A204.1 (cell line): ENCODE measurements around the gene ONECUT3.
"Not testable (repeated sequence)": the region's sequence is repeated elsewhere in the genome, so short reads cannot be mapped to it uniquely, and the experiment has no call there.

Experiments
- FAIRE-seq: peaks from 2 replicates; lab custom pipeline; 2012; peaks lifted over from hg19 to GRCh38; lab: Jason Lieb, UNC

The ONECUT3 gene

DNA sequence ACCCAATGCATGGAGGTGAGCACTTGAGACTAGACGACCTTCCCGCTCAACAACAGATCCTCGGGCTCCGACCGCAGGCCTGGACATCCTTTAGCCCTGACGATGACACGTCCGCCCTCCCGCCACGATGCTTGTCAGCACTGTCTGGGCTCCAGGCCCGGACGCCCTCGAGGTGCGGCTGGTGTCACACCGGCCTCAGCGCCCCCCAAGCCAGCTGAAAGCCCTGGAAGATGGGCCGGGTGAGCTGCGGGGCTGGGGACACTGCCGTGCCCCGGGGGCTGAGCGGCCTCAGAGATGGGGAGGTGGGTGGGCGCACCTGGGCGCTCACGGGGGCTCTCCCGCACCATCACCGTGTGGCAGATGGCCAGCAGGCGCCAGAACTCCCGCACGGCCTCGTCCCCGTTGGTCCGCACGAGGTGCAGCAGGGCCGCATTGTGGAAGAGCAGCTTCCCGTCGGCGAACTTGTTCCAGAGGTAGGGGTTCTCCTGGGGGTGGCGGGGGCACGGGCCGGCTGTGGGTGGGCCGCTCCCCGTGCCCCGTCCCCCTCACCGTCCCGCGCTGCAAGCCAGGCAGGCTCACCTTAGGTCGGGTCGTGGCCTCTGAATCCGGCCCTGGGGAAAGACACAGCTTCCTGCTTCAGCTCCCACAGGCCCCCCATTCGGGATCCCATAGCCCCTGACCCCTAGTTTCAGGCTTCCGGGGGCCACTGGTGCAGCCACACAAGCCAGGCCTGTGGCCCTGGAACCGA lies 43.3 kb downstream of the ONECUT3 start:
- FAIRE-seq, result no peak

DNA sequence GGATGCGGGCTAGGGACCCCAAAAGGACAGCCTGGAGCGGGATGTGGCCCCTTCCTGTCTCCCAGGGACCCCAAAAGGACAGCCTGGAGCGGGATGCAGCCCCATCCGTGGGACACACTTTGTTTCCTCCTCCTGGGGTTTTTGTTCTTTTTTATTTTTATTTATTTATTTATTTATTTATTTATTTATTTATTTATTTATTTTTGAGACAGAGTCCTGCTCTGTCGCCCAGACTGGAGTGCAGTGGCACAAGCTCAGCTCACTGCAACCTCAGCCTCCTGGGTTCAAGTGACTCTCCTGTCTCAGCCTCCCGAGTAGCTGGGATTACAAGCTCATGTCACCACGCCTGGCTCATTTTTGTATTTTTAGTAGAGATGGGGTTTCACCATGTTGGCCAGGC lies 44.0 kb downstream of the ONECUT3 start:
- not testable (repeated sequence) for FAIRE-seq

DNA sequence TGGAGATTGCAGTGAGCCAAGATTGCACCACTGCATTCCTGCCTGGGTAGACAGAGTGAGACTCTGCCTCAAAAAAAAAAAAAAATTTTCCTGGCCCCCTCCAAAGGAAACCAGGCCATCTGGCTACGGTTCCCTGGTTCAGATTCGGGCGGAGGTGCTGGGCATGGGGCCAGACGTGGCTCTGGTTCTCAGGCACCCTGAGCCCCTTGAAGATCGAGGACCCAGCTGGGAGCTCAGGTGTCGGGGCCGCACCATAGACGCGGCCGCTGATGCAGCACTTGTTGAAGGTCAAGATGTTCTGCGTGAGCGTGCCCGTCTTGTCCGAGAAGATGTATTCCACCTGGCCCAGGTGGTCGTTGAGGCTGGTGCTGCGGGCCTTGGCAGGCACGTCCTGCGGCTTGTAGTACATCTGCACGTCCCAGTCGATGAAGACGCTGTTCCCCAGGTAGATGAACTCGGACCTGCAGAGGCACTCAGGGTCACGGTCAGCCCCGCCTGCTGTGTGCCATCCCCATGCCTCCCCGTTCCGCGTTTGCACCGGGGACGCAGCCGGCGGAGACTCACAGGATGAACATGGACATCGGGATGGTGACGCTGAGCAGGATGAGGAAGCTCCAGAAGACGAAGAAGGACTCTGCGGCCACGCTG lies 46.5 kb downstream of the ONECUT3 start:
- no peak for FAIRE-seq

DNA sequence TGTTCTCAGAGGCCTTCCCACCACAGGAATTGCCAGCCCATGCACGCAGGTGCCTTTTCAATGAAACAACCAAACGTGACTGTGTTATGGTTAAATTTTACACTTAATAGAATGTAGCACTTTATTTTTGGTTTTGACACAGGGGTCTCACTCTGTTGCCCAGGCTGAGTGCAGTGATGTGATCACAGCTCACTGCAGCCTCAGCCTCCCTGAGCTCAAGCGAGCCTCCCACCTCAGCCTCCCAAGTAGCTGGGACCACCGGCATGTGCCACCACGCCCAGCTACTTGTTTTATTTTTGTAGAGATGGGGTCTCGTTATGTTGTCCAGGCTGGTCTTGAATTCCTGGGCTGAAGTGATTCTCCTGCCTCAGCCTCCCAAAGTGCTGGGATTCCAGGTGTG lies 51.6 kb downstream of the ONECUT3 start:
- FAIRE-seq, result no peak

DNA sequence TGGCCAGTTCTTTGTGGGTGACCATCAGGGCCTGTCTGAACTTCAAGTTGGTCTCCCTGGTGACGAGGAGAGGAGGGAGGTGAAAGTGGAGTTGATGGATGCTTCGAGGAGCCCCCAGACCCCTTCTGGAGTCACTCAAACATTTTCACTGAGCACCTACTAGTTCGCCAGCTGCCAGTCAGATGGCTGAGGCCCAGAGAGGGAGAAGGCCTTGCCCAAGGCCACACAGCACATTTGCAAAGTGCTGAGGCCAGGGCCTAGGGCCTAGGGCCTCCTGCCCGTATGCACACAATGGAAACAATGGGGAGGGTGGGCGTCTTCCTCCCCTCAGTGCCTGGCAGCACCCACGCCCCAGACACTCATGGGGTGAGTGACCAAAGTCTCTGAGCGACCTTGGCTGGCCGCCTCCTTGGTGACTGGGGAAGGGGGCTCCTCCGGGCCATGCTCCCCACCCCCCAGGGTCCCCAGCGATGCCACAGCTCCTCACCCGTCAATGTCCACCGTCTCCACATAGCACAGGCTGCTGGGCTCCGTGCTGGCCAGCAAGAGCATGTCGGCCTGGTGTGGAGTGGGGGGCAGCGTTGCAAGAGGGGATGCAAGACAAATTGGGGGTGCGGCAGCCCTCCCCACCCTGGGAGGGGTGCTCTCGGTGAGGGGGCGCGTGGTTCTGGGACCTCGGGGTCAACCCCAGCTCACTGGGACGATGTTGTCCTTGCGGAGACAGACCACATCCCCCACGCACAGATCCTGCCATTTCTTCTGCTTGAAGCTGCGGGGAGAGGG lies 52.3 kb downstream of the ONECUT3 start:
- no peak for FAIRE-seq

DNA sequence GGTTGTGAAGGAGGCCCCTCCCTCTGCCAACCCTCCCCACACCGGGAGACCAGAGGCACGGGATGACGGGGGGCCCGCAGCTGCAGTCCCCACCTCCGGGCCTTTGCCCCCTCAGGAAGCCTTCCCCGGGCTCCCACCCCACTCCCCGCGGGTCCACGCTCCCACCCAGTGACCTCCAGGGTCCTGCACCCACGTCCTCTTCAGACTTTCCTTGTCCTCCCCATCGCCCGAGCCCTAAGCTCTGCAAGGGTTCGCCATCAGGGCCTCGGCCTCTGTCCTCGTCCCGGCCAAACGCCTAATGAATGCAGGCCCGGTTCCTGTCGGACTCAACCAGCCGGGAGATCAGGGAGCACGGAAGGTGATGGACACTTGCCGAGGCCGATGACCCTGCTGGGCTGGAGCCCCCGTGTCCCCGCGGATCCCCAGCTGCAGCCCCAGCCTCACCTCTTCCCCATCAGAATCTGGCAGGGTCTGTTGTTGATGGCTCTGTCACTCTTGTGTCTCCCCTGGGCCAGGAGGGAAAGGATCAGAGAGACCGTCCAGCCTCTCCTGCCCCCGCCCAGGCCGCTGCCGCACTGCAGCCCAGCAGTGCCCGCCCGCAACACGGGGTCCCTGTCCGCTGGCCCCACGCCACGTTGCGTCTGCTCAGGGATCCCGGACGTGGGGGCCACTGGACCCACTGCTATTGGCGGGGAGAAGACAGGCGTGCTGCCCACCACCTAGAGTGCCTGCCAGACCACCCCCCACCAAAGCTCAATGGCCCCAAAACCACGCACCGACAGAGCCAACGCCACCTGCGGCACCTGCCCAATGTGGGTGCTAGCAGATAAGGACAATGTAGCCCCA lies 53.1 kb downstream of the ONECUT3 start:
- FAIRE-seq, result no peak

DNA sequence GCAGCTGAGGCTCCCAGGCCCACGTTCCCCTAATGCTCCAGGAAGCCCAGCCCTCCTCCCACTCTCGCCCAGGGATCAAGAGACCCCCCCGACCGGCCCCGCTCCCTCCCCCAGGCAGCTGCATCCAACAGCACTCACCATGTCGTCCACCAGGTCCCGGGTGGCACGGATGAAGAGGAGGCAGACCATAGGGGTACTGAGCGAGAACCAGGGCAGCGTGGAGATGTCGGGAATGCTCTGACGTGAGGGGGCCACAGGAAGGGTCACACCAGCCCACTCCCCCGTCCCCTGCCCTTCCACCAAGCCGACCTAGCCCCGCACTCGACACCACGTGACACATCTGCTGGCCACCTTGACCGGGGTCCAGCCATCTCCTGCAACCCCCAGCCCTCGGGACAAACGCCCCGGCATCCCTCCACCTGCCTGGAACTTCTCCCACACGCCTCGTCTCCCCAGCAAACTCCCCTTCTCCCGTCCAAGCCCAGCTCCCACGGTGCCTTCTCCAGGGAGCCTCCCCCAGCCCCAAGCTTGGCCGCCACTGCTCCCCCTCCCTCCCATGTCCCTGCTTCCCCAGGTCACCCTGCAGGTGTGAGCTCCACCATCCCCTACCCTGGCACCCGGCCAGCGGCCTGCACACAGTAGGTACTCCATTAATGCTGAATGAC lies 53.9 kb downstream of the ONECUT3 start:
- no peak for FAIRE-seq

DNA sequence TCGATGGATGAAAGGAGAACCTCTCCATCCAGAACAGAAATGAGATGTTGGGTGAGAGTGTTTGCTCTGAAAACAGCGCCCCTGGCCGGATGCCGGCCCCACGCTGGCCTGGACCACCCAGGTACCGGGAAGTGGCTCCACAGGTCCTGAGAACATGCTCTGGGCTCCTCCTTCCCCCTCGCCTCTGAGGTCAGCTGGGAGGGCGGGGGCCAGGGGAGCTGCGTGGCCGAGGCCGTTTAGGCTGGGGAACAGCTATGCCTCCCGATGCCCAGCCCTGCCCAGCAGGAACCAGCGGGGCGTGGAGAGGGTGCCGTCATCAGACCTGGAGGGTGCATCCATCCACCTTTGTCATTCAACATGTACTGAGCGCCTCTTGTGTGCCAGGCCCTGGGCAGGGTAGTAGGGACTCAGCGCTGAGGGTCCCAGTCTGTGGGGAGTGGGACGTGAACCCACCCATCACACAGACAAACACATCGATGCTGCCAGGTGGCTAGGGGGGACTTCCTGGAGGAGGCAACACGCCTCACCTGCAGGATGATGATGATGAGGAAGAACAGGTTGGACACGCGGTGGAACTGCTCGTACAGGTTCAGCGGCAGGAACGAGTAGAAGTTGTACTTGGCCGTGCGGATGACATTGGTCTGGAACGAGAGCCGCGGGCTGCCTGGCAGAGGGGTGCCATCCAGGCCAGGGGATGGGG lies 54.5 kb downstream of the ONECUT3 start:
- FAIRE-seq, result no peak

DNA sequence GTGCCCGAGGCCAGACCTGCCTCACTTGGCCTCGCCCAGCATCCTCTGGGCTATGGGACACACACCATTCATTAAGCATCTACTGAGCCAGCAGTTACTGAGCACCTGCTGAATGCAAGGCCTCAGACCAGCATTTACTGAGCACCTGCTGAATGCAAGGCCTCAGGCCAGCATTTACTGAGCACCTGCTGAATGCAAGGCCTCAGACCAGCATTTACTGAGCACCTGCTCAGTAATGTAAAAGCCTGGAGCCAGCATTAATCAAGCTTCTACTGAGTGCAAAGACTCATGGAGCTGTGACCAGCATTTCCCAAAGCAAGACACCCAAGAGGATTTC lies 55.1 kb downstream of the ONECUT3 start:
- FAIRE-seq, result no peak

DNA sequence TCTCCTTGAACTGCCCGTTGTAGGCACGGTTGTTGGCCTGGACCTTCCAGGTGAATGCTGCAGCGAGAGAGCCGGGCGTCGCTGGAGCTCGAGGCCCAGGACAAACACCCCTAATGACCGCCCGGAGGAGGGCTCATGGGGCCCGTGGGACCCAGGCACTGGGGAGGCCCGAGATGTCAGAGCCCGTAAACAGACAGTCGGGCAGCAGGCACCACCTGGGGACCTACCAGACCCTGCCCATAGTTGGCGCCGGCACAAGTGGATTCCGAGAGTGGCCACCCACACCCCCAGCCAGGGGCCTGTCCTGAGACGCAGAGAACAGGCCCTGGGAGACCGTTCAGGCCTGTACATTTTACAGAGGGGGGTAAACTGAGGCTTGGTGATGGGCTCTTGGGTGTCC lies 56.4 kb downstream of the ONECUT3 start:
- FAIRE-seq, result no peak

DNA sequence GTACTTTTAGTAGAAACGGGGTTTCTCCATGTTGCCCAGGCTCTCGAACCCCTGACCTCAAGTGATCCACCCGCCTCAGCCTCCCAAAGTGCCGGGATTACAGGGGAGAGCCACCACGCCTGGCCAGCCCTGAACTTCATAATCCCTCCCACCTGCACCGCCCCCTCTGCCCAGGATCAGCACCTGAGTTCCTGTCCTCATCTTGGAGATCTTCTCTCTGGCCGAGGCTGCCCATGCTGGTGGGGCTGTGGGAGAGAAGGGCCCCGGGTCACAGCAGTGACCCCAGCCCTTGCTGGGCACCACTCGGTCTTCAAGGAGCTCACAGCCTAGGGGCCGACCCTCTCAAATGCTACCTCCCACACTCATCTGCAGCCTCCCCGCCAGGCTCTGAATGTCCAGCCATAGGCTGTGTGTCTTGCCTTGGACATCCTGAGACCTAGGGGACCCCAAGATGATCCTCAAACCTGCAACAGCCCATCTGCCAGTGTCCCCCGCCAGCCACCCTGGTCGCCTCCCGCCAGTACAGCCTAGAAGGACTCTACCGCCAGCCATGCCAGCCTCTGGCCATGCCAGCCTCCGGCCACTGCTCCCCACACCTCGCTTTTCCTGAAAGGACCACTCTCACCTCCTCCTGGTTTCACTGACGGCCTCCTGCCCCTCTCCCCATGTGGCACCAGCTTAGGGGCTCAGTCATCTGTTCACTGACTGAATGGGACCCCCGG lies 57.3 kb downstream of the ONECUT3 start:
- no peak for FAIRE-seq

DNA sequence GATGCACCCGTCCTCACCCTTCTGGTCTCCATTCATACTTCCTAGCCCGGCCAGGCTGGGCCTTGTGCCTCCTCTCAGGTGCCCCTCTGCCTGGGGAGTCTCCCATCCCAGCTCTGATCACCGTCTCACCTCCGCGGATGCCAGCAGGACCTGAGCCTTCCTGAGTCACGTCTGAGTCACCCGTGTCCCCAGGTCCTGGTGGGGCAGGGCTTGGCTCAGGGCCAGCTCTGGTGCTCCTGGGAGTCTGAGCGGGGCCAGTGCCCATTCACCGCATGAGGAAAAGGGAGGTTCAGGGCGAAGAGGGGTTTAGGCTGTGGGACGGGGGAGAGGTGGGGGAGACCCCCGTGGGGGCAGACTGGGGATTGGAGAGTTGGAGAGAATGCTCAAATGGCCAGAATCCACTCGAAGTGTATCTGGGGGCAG lies 58.2 kb downstream of the ONECUT3 start:
- no peak for FAIRE-seq

DNA sequence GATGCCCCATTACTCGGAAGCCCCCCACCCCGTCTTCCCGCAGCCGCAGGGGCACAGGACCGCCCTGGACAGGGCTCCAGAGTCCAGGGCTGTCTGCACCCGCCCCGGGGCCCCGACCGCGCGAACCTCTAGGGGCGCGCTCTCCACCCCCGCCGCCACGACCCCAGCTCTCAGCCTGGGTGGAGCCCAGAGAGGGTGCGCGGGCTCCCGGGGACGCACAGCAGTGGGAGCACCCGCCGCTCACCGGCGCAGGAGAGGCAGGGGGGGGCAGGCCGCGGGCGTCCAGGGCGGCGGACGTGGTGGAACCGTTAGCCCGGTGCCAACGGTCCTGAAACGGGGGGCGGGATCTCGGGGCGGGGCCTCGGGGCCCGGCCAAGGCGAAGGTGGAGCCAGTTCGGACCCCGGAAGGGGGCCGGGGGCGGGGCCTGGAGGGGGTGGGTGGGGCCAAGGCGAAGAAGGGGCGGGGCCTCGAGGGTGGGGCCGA lies 58.7 kb downstream of the ONECUT3 start, which contains the start of gene ATP8B3:
ATP8B3 (minus strand) TSS at position 335 of the 484 bp plus-strand sequence. CDS start 540 bp downstream, outside the sequence.
- no peak for FAIRE-seq

DNA sequence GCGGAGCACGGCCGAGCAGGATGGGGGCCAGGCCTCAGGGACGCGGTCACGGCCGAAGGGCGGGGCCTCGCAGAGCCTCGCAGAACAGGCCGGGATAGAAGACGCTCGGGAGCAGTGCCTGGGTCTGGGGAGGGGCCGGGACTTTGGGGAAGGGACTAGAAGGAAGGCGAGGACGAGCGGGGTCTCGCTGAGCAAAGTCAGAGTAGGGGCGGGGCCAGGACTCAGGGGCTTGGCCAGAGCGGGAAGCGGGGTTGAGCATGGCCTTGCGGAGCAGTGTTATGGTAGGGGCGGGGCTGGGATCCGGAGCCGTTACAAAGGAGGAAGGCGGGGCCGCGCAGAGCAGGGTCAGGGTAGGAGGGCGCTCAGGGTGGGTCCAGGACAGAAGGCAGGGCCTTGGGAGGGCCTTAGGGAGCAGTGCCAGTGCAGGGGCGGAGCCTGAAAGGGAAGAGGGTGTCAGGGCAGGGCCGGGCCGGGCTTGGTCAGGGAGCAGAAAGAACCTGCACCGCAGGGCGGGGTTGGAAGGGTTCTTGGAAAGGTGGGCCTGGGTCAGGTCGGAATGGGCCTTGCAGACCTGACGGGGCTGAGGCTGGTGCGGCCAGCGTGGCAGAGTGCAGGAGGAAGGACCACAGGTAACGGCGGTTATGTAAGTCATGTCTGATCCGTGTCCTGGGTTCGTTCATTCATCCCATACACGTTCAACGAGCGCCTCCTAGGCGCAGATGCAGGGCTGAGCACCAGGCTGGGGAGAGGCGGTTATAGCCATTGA lies 59.3 kb downstream of the ONECUT3 start:
- peak; percentile 98 for FAIRE-seq

DNA sequence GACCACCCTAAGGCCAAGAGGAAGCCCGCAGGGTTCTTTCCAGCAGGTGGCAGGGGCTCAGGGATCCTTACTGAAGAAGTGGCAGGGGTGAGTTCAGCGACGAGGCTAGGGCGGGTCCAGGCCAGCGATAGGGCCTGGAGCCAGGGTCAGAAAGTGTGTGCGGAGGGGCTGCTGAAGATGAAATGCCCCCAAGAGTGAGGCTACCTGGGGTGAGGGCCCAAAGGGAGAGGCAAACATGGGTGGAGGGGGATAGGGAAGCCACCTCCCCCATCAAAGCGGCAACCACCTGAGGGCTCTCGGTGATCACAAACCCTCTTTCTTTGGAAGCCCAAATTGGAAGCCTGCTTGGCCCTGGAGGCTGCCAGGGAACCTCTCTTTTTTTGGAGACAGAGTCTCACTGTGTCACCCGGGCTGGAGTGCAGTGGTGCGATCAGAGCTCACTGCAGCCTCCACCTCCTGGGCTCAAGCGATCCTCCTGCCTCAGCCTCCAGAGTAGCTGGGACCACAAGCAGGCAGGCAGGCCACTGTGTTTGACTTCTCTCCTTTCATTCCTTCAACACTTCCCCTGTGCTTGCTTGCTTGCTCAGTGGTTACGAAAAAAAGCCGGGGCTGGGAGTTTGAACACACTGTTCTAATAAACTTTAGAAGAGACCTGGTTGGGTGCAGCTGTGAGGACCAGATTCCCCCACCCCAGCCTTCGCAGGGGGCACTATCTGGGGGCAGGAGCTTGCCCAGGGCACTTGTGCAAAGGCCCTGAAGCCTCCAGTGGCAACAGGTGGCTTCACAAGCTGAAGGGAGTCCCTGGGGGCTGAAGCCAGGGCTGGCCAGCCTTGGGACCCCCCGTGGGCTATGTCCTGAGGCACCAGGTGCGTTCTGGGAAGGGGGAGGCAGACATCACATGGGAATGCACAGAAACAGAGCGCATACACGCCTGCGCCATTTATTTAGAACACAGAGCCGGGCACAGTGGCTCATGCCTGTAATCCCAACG lies 60.2 kb downstream of the ONECUT3 start:
- no peak for FAIRE-seq

DNA sequence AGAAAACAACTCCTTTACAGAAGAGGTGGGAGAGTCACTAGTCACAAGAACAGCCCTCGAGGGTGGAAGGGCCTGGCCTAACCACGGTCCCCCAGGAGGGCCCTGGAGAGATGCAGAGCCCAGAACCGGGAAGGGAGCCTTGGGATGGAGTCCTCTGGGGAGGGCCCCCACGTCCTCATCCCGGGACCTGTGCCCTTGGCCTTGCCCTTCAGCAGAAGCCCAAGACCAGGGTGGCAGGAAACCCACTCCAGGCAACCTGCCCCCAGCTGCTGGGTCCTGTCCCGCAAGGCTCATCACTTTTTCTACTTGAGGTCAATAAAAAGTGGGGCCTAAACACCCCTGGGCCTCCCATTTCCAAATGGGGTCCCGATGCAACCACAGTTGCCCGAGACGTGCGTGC lies 61.1 kb downstream of the ONECUT3 start:
- FAIRE-seq, result no peak

DNA sequence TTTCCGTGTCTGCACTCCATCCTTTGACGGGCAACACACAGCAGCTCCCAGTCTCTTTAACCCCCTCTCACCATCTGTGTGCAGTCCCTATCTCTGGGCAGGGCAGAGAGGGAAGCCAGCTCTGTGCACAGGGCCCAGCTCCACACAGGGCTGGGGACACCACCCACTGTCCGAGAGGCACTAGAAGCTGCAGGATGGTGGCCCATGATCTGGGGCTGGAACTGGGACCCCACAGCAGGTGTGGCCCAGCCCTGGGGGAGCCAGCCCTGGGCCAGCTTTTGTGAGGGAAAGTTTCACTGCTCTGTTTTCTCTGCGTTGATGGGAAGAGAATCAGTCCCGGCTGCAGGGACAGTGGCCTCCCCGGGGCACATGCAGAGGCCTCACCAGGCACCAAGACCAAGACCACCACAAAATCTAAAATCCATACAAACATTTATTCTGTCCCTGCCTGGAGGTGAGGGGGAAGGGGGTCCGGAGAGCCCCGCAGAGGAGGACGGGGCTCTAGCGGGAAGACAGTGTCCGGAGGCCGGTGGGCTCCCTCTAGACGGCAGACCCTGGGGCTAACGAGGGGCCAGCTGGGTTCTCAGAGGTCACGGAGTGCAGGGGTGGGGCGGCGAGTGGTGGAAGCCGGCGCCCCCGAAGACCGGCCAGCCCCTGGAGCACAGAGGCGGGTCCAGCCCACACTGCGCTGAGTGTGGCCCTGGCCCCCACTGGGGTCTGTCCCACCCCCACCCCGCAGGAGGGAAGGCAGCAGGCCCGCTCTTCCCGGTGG lies 61.7 kb downstream of the ONECUT3 start:
- FAIRE-seq, result no peak
